ENCODE results near the gene KIAA1217.

The KIAA1217 gene

GRCh38 chr10:24207781-24208611, 942 bp upstream of the KIAA1217 start:
- peak; percentile 21 for DNase-seq

- DNase-seq = peak; percentile 81
Observed at GRCh38 chr10:24209432-24209771, 464 bp downstream of the KIAA1217 start.

- peak; percentile 82 for DNase-seq
Observed at GRCh38 chr10:24209946-24210491, 1.1 kb downstream of the KIAA1217 start.

GRCh38 chr10:24210501-24210900, 1.6 kb downstream of the KIAA1217 start:
- no peak for DNase-seq

- DNase-seq = no peak
Observed at GRCh38 chr10:24213266-24213665, 4.3 kb downstream of the KIAA1217 start.

- no peak for DNase-seq
Observed at GRCh38 chr10:24213881-24214280, 4.9 kb downstream of the KIAA1217 start.

GRCh38 chr10:24214762-24215161, 5.8 kb downstream of the KIAA1217 start:
- DNase-seq = no peak

GRCh38 chr10:24215196-24215595, 6.3 kb downstream of the KIAA1217 start:
- DNase-seq = no peak

GRCh38 chr10:24215603-24216002, 6.7 kb downstream of the KIAA1217 start:
- no peak for DNase-seq

- no peak for DNase-seq
Observed at GRCh38 chr10:24219963-24220362, 11.0 kb downstream of the KIAA1217 start.

- no peak for DNase-seq
Observed at GRCh38 chr10:24223341-24223740, 14.4 kb downstream of the KIAA1217 start.

GRCh38 chr10:24223953-24224352, 15.0 kb downstream of the KIAA1217 start:
- DNase-seq = no peak

- no peak for DNase-seq
Observed at GRCh38 chr10:24228642-24229041, 19.7 kb downstream of the KIAA1217 start.

- no peak for DNase-seq
Observed at GRCh38 chr10:24229909-24230308, 21.0 kb downstream of the KIAA1217 start.

- no peak for DNase-seq
Observed at GRCh38 chr10:24231200-24231599, 22.3 kb downstream of the KIAA1217 start.

GRCh38 chr10:24234784-24235183, 25.8 kb downstream of the KIAA1217 start:
- no peak for DNase-seq

GRCh38 chr10:24235471-24235870, 26.5 kb downstream of the KIAA1217 start:
- no peak for DNase-seq

GRCh38 chr10:24237801-24238395, 29.0 kb downstream of the KIAA1217 start:
- no peak for DNase-seq

- no peak for DNase-seq
Observed at GRCh38 chr10:24238519-24239247, 29.7 kb downstream of the KIAA1217 start.

- DNase-seq = no peak
Observed at GRCh38 chr10:24239289-24240040, 30.5 kb downstream of the KIAA1217 start.

- DNase-seq = peak; percentile 59
Observed at GRCh38 chr10:24240041-24240751, 31.3 kb downstream of the KIAA1217 start.

GRCh38 chr10:24241536-24242040, 32.6 kb downstream of the KIAA1217 start:
- DNase-seq = peak; percentile 27
